PFSK-1 (cell line): Measurements from ENCODE around the gene ATP11A.

ENCODE experiments used
- POLR2AphosphoS5 ChIP-seq: IDR thresholded peaks from 2 replicates; pipeline ENCODE4 v1.6.1; 2012; ENCODE audit warnings: low read depth, mild to moderate bottlenecking, control low read depth, low read length, moderate library complexity
- REST ChIP-seq, 2 experiments: IDR thresholded peaks; 2 replicates each; pipeline versions ENCODE4 v1.6.1 to v1.8.0; 2011 to 2012; ENCODE audit warnings: low read depth in 2 of 2, low read length in 2 of 2, control low read depth in 1 of 2, inconsistent platforms in 1 of 2, mild to moderate bottlenecking in 1 of 2, moderate library complexity in 1 of 2; ENCODE audit not compliant: insufficient read depth in 1 of 2
- SIN3A ChIP-seq: IDR thresholded peaks from 2 replicates; pipeline ENCODE4 v1.6.1; 2012; ENCODE audit warnings: mild to moderate bottlenecking, low read length, moderate library complexity, borderline replicate concordance; ENCODE audit not compliant: insufficient read depth
- TAF1 ChIP-seq: IDR thresholded peaks from 2 replicates; pipeline ENCODE4 v1.6.1; 2012; ENCODE audit warnings: low read length, control low read depth, borderline replicate concordance; ENCODE audit not compliant: insufficient read depth

- TF ChIP-seq POLR2AphosphoS5 (no peak), SIN3A (no peak), TAF1 (no peak), REST (IDR thresholded peaks at IDR 0.05; ENCODE audit: insufficient read depth in 1 of 2, low read depth in 2 of 2, low read length in 2 of 2) (no peak)
Measured at GRCh38 chr13:112708560-112709240, 18.9 kb downstream of the ATP11A start.
